Stimulated activated naive CD4-positive, alpha-beta T cell (primary cell): ENCODE results near the gene SLC2A1.

Experiments used
- DNase-seq, 6 experiments: peaks; one replicate each; lab custom pipeline; 2025; lab: John Stamatoyannopoulos, UW

SLC2A1 gene

GRCh38 chr1:42979896-42980800, 21.5 kb upstream of the SLC2A1 start:
- no peak for DNase-seq

GRCh38 chr1:42979036-42979430, 20.4 kb upstream of the SLC2A1 start:
- DNase-seq, result no peak

GRCh38 chr1:42978317-42979035, 19.8 kb upstream of the SLC2A1 start:
- no peak for DNase-seq

- no peak for DNase-seq
Observed at GRCh38 chr1:42977653-42978052, 19.0 kb upstream of the SLC2A1 start.

- DNase-seq, result no peak
Observed at GRCh38 chr1:42975561-42976225, 17.0 kb upstream of the SLC2A1 start.

GRCh38 chr1:42974767-42975437, 16.2 kb upstream of the SLC2A1 start:
- DNase-seq, result no peak

GRCh38 chr1:42973799-42974198, 15.1 kb upstream of the SLC2A1 start:
- no peak for DNase-seq

GRCh38 chr1:42973286-42973685, 14.6 kb upstream of the SLC2A1 start:
- DNase-seq, result no peak

GRCh38 chr1:42971841-42972291, 13.2 kb upstream of the SLC2A1 start:
- DNase-seq, result no peak

GRCh38 chr1:42970143-42970542, 11.5 kb upstream of the SLC2A1 start:
- no peak for DNase-seq

- no peak for DNase-seq
Observed at GRCh38 chr1:42968654-42969053, 10.0 kb upstream of the SLC2A1 start.

- no peak for DNase-seq
Observed at GRCh38 chr1:42966688-42967612, 8.3 kb upstream of the SLC2A1 start.

- DNase-seq, result no peak
Observed at GRCh38 chr1:42965378-42965777, 6.7 kb upstream of the SLC2A1 start.

GRCh38 chr1:42964044-42964812, 5.6 kb upstream of the SLC2A1 start:
- no peak for DNase-seq

GRCh38 chr1:42963378-42964043, 4.8 kb upstream of the SLC2A1 start:
- no peak for DNase-seq

GRCh38 chr1:42962641-42963377, 4.1 kb upstream of the SLC2A1 start:
- DNase-seq, result no peak

GRCh38 chr1:42961312-42962091, 2.8 kb upstream of the SLC2A1 start:
- DNase-seq, result no peak
